Measurements from ENCODE around the gene C1orf167. TPM values are rescaled to one million over a fixed set of nuclear protein-coding genes. Genes with fewer than 3 reads are reported as not detected.

C1orf167 gene
- total RNA-seq, 1 donor from 2014 or later, result 0.18 TPM

DNA sequence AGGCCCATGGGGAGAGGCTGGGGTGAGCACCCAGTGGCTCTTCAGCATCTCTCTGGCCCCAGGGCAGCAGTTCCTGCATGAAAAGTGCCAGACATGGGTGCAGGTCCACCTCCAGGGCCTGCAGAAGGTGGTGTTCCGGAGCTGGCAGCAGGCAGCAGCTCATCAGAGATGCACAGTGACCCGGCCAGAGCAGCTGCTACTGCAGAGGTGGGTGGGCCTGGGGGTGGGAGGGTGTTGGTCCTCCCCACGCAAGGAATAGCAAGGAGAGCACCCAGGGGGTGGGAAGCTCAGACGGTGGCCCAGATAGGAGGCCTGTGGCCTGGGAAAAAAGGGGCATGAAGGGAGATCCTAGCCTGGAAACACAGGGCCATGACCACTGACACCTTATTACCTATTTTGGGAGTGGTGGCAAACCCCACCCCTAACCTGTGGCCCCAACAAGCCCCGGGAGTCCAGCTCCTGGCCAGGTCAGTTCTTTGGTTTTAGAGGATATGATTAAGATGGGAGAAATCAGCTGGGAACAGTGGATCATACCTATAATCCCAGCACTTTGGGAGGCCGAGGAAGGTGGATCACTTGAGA lies 20.2 kb downstream of the C1orf167 start:
- TF ChIP-seq, protein P1, sequence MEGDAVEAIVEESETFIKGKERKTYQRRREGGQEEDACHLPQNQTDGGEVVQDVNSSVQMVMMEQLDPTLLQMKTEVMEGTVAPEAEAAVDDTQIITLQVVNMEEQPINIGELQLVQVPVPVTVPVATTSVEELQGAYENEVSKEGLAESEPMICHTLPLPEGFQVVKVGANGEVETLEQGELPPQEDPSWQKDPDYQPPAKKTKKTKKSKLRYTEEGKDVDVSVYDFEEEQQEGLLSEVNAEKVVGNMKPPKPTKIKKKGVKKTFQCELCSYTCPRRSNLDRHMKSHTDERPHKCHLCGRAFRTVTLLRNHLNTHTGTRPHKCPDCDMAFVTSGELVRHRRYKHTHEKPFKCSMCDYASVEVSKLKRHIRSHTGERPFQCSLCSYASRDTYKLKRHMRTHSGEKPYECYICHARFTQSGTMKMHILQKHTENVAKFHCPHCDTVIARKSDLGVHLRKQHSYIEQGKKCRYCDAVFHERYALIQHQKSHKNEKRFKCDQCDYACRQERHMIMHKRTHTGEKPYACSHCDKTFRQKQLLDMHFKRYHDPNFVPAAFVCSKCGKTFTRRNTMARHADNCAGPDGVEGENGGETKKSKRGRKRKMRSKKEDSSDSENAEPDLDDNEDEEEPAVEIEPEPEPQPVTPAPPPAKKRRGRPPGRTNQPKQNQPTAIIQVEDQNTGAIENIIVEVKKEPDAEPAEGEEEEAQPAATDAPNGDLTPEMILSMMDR (IDR thresholded peaks at IDR 0.05; ENCODE audit: unreplicated experiment), result no peak
- H3K9me3 Mint-ChIP-seq, result no peaks in the 10 kb centered on the region
- H3K4me1 Mint-ChIP-seq, result peaks cover 11% of the 10 kb centered on the region
- no peaks in the 10 kb centered on the region for H3K27me3 Mint-ChIP-seq (ENCODE audit: low read depth)
- no peak overlapping the region for H3K27ac Mint-ChIP-seq
- no peak overlapping the region for H3K4me3 Mint-ChIP-seq
- DNase-seq (ENCODE audit: low spot score in 2 of 2, unreplicated experiment in 2 of 2), result no peak
- H3K36me3 Mint-ChIP-seq, result no peaks in the 10 kb centered on the region

DNA sequence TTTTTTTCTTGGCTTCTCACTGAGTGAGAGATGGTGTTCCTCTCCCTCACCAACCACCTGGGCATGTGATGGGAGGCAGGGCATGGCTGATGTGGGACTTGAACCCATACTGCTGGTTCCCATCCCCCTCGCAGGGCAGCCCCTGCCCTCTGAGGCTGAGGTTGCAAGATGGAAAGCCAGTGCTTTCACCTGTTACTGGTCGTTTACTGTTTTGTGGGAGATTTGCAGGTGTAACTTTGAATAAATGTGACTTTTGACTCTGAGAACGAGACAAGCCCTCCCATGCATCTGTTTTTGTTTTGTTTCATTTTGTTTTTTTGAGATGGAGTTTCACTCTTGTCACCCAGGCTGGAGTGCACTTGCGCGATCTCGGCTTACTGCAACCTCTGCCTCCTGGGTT lies 21.6 kb downstream of the C1orf167 start:
- Mint-ChIP-seq H3K27me3 (ENCODE audit: low read depth) (no peaks in the 10 kb centered on the region), H3K4me1 (peaks cover 17% of the 10 kb centered on the region), H3K4me3 (no peak overlapping the region), H3K36me3 (no peaks in the 10 kb centered on the region), H3K27ac (no peak overlapping the region), H3K9me3 (no peaks in the 10 kb centered on the region)
- no peak for DNase-seq (ENCODE audit: low spot score in 2 of 2, unreplicated experiment in 2 of 2)
- TF ChIP-seq, protein P1 (IDR thresholded peaks at IDR 0.05; ENCODE audit: unreplicated experiment), result no peak

DNA sequence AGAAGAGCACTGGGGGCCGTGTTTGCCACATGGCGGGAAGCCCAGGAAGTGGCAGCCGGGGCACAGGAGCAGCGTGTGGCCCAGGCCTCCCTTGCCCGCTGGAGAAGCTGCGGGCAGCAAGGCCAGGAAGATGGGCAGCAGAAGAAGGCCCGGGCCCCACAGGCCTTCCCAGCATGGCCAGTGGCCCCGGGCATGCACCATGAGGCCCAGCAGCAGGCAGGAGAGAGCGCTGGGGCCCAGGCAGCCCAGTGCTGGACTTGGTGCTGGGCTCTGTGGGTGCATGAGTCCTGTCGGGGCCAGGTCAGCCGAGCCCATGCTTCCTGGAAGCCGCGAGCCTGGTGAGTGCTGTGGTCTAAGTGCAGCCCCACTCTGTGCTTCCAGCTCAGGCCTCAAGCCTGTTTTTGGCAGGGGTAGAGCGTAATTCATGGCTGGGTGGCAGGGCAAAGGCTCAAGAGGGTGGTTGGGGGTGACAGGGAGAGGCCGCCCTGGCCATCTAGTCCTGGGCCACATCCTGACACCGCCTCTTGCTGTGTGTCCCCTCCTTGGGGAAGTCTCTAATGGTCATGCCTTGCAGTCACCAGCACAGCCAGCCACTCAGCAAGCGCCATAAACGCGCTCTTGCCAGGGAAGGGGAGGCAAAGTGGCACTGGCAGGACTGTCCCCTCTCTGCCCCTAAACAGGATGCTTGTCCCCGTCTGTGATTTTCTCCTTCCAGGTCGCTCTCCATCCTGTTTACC lies 22.4 kb downstream of the C1orf167 start:
- H3K36me3 Mint-ChIP-seq, result no peaks in the 10 kb centered on the region
- peaks cover 17% of the 10 kb centered on the region for H3K4me1 Mint-ChIP-seq
- no peak overlapping the region for H3K27ac Mint-ChIP-seq
- TF ChIP-seq, protein P1 (IDR thresholded peaks at IDR 0.05; ENCODE audit: unreplicated experiment), result no peak
- H3K9me3 Mint-ChIP-seq, result no peaks in the 10 kb centered on the region
- no peaks in the 10 kb centered on the region for H3K27me3 Mint-ChIP-seq (ENCODE audit: low read depth)
- H3K4me3 Mint-ChIP-seq, result peak overlapping the region; percentile 58
- no peak for DNase-seq (ENCODE audit: low spot score in 2 of 2, unreplicated experiment in 2 of 2)

DNA sequence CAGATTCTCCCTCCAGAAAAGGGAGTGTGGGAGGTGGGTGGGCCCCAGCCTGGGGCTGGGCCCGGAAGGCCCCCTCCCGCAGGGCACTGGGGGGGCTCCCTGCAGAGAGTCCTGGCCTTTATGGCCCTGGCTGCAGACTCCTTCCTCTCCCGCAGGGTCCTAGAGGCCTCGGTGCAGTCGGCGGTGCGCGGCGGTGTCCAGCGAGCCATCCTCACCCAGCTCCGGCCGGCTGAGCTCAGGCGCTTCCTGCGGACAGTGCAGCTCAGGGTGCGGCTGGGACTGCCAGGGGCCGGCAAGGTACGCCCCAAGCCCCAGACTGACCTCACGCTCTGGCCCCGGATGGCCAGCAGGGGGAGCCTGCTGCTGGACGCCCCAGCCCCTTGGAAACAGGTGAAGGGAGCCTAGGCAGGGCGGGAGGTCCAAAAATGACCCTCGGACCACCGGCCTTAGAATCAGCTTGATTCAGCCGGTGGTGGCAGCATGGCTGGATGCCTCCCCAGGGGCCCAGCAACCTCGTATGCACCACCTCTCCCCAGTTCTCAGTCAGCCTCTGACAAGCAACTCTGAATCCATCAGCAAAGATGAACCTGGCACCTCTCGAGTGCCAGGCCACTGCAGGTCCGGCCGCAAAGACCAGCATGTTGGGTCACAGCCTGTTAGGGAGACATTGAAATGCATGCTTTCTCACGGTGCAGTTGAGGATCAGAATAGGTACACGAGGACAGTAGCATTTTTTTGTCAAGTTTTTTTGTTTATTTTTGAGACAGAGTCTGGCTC lies 23.2 kb downstream of the C1orf167 start:
- Mint-ChIP-seq H3K4me1 (peaks cover 17% of the 10 kb centered on the region), H3K27me3 (ENCODE audit: low read depth) (no peaks in the 10 kb centered on the region), H3K4me3 (peak overlapping the region; percentile 58), H3K9me3 (no peaks in the 10 kb centered on the region), H3K27ac (no peak overlapping the region), H3K36me3 (no peaks in the 10 kb centered on the region)
- peak in 1 of 2 experiments; percentile 55 for DNase-seq (ENCODE audit: low spot score in 2 of 2, unreplicated experiment in 2 of 2)
- TF ChIP-seq, protein P1 (IDR thresholded peaks at IDR 0.05; ENCODE audit: unreplicated experiment), result peak; percentile 83

DNA sequence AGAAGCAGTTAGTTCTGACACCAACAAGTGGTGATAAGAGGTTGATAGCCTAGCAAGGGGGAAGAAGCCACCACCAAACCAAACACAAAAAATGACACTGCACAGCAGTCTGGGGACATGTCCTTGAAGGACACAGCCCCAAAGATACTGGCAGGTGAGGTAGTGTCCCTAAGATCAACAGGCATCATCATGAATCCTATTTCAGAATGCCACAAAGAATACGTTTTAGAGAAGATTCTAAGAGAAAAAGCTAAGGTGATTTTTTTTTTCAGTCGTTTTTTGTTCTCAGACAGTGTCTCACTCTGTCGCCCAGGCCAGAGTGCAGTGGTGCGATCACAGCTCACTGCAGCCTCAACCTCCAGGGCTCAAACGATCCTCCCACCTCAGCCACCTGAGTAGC lies 24.2 kb downstream of the C1orf167 start:
- Mint-ChIP-seq H3K9me3 (no peaks in the 10 kb centered on the region), H3K27me3 (ENCODE audit: low read depth) (no peaks in the 10 kb centered on the region), H3K36me3 (no peaks in the 10 kb centered on the region), H3K4me1 (peaks cover 17% of the 10 kb centered on the region), H3K4me3 (no peak overlapping the region), H3K27ac (no peak overlapping the region)
- TF ChIP-seq, protein P1 (IDR thresholded peaks at IDR 0.05; ENCODE audit: unreplicated experiment), result no peak
- no peak for DNase-seq (ENCODE audit: low spot score in 2 of 2, unreplicated experiment in 2 of 2)

Measured in mesothelial cell of epicardium (in vitro differentiated cells).